Keratinocyte (primary cell): ENCODE results near the gene TMEM186.

Source experiments
- EZH2 ChIP-seq: IDR thresholded peaks from one replicate; pipeline ENCODE4 v1.6.1; 2012; ENCODE audit warnings: inconsistent platforms, mild to moderate bottlenecking, low read length, moderate library complexity
- TF ChIP-seq, protein P1 (sequence below), 3 experiments: IDR thresholded peaks in 1 of 3; conservative IDR thresholded peaks in 1 of 3; optimal IDR thresholded peaks in 1 of 3; 2 replicates in 2 of 3; 3 replicates in 1 of 3; pipeline versions ENCODE3 to v1.5.1; 2011; ENCODE audit warnings: low read length in 3 of 3, mild to moderate bottlenecking in 3 of 3, moderate library complexity in 2 of 3, control low read depth in 1 of 3, inconsistent platforms in 1 of 3; ENCODE audit not compliant: insufficient read depth in 2 of 3; ENCODE audit errors: extremely low read depth in 1 of 3

DNA sequence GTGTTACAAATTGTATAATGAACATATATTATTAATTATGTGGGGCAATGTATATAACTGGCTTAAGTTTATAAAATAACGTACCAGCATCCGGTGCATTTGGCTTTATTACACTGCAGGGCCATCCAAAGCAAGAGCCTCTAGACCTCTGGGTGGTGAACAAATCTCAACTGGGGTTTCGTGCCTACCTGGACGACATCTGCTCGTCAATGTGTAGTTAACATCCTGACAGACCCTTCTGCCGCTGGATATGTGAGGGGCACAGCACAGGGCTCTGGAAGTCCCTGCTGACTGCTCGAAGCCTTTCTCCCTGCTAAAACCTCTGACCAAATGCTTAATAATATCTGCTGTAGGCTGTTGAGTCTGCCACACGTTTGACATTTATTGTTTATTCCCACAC lies 2.3 kb downstream of the TMEM186 start:
- TF ChIP-seq, protein P1, sequence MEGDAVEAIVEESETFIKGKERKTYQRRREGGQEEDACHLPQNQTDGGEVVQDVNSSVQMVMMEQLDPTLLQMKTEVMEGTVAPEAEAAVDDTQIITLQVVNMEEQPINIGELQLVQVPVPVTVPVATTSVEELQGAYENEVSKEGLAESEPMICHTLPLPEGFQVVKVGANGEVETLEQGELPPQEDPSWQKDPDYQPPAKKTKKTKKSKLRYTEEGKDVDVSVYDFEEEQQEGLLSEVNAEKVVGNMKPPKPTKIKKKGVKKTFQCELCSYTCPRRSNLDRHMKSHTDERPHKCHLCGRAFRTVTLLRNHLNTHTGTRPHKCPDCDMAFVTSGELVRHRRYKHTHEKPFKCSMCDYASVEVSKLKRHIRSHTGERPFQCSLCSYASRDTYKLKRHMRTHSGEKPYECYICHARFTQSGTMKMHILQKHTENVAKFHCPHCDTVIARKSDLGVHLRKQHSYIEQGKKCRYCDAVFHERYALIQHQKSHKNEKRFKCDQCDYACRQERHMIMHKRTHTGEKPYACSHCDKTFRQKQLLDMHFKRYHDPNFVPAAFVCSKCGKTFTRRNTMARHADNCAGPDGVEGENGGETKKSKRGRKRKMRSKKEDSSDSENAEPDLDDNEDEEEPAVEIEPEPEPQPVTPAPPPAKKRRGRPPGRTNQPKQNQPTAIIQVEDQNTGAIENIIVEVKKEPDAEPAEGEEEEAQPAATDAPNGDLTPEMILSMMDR (optimal IDR thresholded peaks at IDR 0.05 in 1 of 3, IDR thresholded peaks at IDR 0.05 in 1 of 3, conservative IDR thresholded peaks at IDR 0.05 in 1 of 3; ENCODE audit: extremely low read depth in 1 of 3, insufficient read depth in 2 of 3, low read length in 3 of 3), result no peak
- no peak for TF ChIP-seq EZH2
